ENCODE data around the gene RNMT. TPM values are rescaled to one million over a fixed set of nuclear protein-coding genes. Genes with fewer than 3 reads are reported as not detected.

RNMT gene
- polyA plus RNA-seq, 1 donor from 2014 or later = 29.8 TPM

GRCh38 chr18:13726972-13727331 is 479 bp downstream of the RNMT start:
- H3K9me3 ChIP-seq (ENCODE audit: low read length) = no peaks in the 10 kb centered on the region
- peak overlapping the region; percentile 91 for H3K27ac ChIP-seq (ENCODE audit: low read length)
- H3K9ac ChIP-seq (ENCODE audit: low read length) = peak overlapping the region; percentile 87
- H3K4me3 ChIP-seq (ENCODE audit: low read length) = peak overlapping the region; percentile 88
- H3K4me2 ChIP-seq (ENCODE audit: low read length) = peak overlapping the region; percentile 90
- no peaks in the 10 kb centered on the region for H3K9me2 ChIP-seq (ENCODE audit: insufficient read depth, low read length)
- peak overlapping the region; percentile 80 for H2AFZ ChIP-seq (ENCODE audit: low read depth, low read length)
- TF ChIP-seq EZH2 (IDR thresholded peaks at IDR 0.05; ENCODE audit: borderline replicate concordance, insufficient read depth, low read length, poor library complexity, severe bottlenecking) (no peak), EP300 (conservative IDR thresholded peaks at IDR 0.05; ENCODE audit: poor library complexity, severe bottlenecking) (no peak), CTCF (IDR thresholded peaks at IDR 0.05; ENCODE audit: poor library complexity, severe bottlenecking) (no peak), TAF1 (IDR thresholded peaks at IDR 0.05; ENCODE audit: low read depth) (no peak), RAD21 (conservative IDR thresholded peaks at IDR 0.05) (no peak), MXI1 (conservative IDR thresholded peaks at IDR 0.05; ENCODE audit: poor library complexity, severe bottlenecking) (no peak), SMC3 (conservative IDR thresholded peaks at IDR 0.05; ENCODE audit: poor library complexity) (no peak), POLR2AphosphoS5 (IDR thresholded peaks at IDR 0.05) (no peak), REST (IDR thresholded peaks at IDR 0.05; ENCODE audit: borderline replicate concordance) (no peak)
- H3K27me3 ChIP-seq (ENCODE audit: insufficient read depth, low read depth, low read length) = no peaks in the 10 kb centered on the region
- H3K79me2 ChIP-seq (replicated peaks; ENCODE audit: insufficient read depth, low read length) = peaks cover 50% of the 10 kb centered on the region
- H3K36me3 ChIP-seq (ENCODE audit: insufficient read depth, low read length) = no peaks in the 10 kb centered on the region
- H3F3A ChIP-seq (ENCODE audit: insufficient read depth, low read length, poor library complexity, severe bottlenecking) = no peaks in the 10 kb centered on the region
- no peaks in the 10 kb centered on the region for H4K20me1 ChIP-seq (ENCODE audit: insufficient read depth)

- Histone ChIP-seq H3K4me2 (ENCODE audit: low read length) (no peak overlapping the region), H3K27ac (ENCODE audit: low read length) (no peak overlapping the region), H3K4me3 (ENCODE audit: low read length) (no peak overlapping the region), H3K27me3 (ENCODE audit: insufficient read depth, low read depth, low read length) (no peaks in the 10 kb centered on the region), H3K79me2 (replicated peaks; ENCODE audit: insufficient read depth, low read length) (peaks cover 38% of the 10 kb centered on the region), H3K9me2 (ENCODE audit: insufficient read depth, low read length) (no peaks in the 10 kb centered on the region), H3F3A (ENCODE audit: insufficient read depth, low read length, poor library complexity, severe bottlenecking) (no peaks in the 10 kb centered on the region), H3K9me3 (ENCODE audit: low read length) (no peaks in the 10 kb centered on the region), H2AFZ (ENCODE audit: low read depth, low read length) (no peak overlapping the region), H4K20me1 (ENCODE audit: insufficient read depth) (no peaks in the 10 kb centered on the region), H3K36me3 (ENCODE audit: insufficient read depth, low read length) (no peaks in the 10 kb centered on the region), H3K9ac (ENCODE audit: low read length) (no peak overlapping the region)
- TF ChIP-seq CTCF (IDR thresholded peaks at IDR 0.05; ENCODE audit: poor library complexity, severe bottlenecking) = no peak
- TF ChIP-seq EP300 (conservative IDR thresholded peaks at IDR 0.05; ENCODE audit: poor library complexity, severe bottlenecking) = no peak
- TF ChIP-seq TAF1 (IDR thresholded peaks at IDR 0.05; ENCODE audit: low read depth) = no peak
- TF ChIP-seq RAD21 (conservative IDR thresholded peaks at IDR 0.05) = no peak
- TF ChIP-seq MXI1 (conservative IDR thresholded peaks at IDR 0.05; ENCODE audit: poor library complexity, severe bottlenecking) = no peak
- no peak for TF ChIP-seq SMC3 (conservative IDR thresholded peaks at IDR 0.05; ENCODE audit: poor library complexity)
- TF ChIP-seq EZH2 (IDR thresholded peaks at IDR 0.05; ENCODE audit: borderline replicate concordance, insufficient read depth, low read length, poor library complexity, severe bottlenecking) = no peak
- TF ChIP-seq POLR2AphosphoS5 (IDR thresholded peaks at IDR 0.05) = no peak
- TF ChIP-seq REST (IDR thresholded peaks at IDR 0.05; ENCODE audit: borderline replicate concordance) = no peak
Measured at GRCh38 chr18:13730481-13730880, 4.0 kb downstream of the RNMT start.
